ENCODE data around the gene OR2G2. TPM values are rescaled to one million over a fixed set of nuclear protein-coding genes. Genes with fewer than 3 reads are reported as not detected.

OR2G2 gene
- total and polyA plus RNA-seq, 2 donors (not counting 1 experiment from before 2014, with no cell fraction given), result not detected

- TF ChIP-seq EZH2 (IDR thresholded peaks at IDR 0.05; ENCODE audit: low read length, missing control alignments) (no peak), CTCF (conservative IDR thresholded peaks at IDR 0.05 in 1 of 2, IDR thresholded peaks at IDR 0.05 in 1 of 2; ENCODE audit: low read depth in 1 of 2, low read length in 2 of 2) (no peak)
- Histone ChIP-seq H4K20me1 (ENCODE audit: control insufficient read depth, extremely low read depth, insufficient read depth, low read length) (no peaks in the 10 kb centered on the region), H3K9ac (ENCODE audit: insufficient read depth, low read length) (no peak overlapping the region), H3K4me2 (ENCODE audit: extremely low read depth, insufficient read depth, low read length) (no peak overlapping the region), H3K4me3 (replicated peaks in 1 of 4; ENCODE audit: control extremely low read depth in 1 of 4, insufficient read depth in 1 of 4, low read depth in 3 of 4, low read length in 4 of 4) (no peak overlapping the region), H3K79me2 (ENCODE audit: control insufficient read depth, insufficient read depth, low read length) (no peaks in the 10 kb centered on the region), H3K4me1 (ENCODE audit: control insufficient read depth, extremely low read depth, insufficient read depth, low read length) (no peaks in the 10 kb centered on the region), H3K27me3 (ENCODE audit: control insufficient read depth, insufficient read depth, low read length) (no peaks in the 10 kb centered on the region), H2AFZ (ENCODE audit: low read length) (no peak overlapping the region), H3K27ac (ENCODE audit: insufficient read depth, low read length) (no peak overlapping the region), H3K36me3 (ENCODE audit: control insufficient read depth, insufficient read depth, low read length) (no peaks in the 10 kb centered on the region), H3K9me3 (ENCODE audit: control insufficient read depth, insufficient read depth, low read depth, low read length) (no peaks in the 10 kb centered on the region)
- no peak for DNase-seq (ENCODE audit: low read depth in 2 of 2)
Observed at GRCh38 chr1:247574236-247574635, 13.9 kb upstream of the OR2G2 start.

DNA sequence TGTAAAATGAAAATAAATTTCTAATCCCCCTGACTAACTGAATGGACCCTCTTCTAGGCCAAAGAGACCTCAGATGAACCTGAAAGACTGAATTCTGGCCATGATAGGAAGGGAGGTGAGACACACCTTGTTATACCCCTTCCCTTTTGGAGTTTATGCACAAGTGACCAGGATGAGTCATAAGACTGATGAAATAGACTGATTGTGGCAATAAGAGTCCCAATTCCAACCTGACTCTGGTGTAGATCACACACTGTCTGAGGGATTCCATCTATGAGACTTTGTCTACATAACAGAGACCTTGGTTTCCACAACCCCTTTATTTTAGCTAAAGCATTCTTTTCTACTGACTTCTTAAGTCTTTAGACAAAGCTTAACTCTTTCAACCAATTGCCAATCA is 13.5 kb upstream of the OR2G2 start:
- no peak overlapping the region for H3K4me3 ChIP-seq (replicated peaks in 1 of 4; ENCODE audit: control extremely low read depth in 1 of 4, insufficient read depth in 1 of 4, low read depth in 3 of 4, low read length in 4 of 4)
- no peak overlapping the region for H3K4me2 ChIP-seq (ENCODE audit: extremely low read depth, insufficient read depth, low read length)
- no peaks in the 10 kb centered on the region for H3K27me3 ChIP-seq (ENCODE audit: control insufficient read depth, insufficient read depth, low read length)
- H3K9ac ChIP-seq (ENCODE audit: insufficient read depth, low read length), result no peak overlapping the region
- no peaks in the 10 kb centered on the region for H3K4me1 ChIP-seq (ENCODE audit: control insufficient read depth, extremely low read depth, insufficient read depth, low read length)
- H3K27ac ChIP-seq (ENCODE audit: insufficient read depth, low read length), result no peak overlapping the region
- DNase-seq (ENCODE audit: low read depth in 2 of 2), result no peak
- no peaks in the 10 kb centered on the region for H3K79me2 ChIP-seq (ENCODE audit: control insufficient read depth, insufficient read depth, low read length)
- H4K20me1 ChIP-seq (ENCODE audit: control insufficient read depth, extremely low read depth, insufficient read depth, low read length), result no peaks in the 10 kb centered on the region
- no peak overlapping the region for H2AFZ ChIP-seq (ENCODE audit: low read length)
- no peak for TF ChIP-seq EZH2 (IDR thresholded peaks at IDR 0.05; ENCODE audit: low read length, missing control alignments)
- TF ChIP-seq CTCF (conservative IDR thresholded peaks at IDR 0.05 in 1 of 2, IDR thresholded peaks at IDR 0.05 in 1 of 2; ENCODE audit: low read depth in 1 of 2, low read length in 2 of 2), result no peak
- no peaks in the 10 kb centered on the region for H3K9me3 ChIP-seq (ENCODE audit: control insufficient read depth, insufficient read depth, low read depth, low read length)
- H3K36me3 ChIP-seq (ENCODE audit: control insufficient read depth, insufficient read depth, low read length), result no peaks in the 10 kb centered on the region

DNA sequence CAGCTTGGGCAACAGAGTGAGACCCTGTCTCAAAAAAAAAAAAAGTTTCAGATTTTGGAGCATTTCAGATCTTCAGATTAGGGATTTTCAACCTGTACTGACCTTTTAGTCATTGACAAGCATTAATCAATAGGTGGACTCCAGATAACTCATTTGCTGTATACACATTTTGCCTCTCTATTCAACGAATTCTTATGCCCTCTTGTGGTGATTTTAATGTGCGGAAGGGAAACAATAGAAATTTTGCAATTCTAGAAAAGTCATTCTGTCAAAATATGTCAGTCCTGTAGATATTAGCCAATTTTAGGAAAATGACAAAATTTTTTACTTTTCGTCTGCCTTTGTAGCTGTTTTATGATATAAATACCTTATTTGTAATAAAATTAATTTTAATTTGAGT is 11.6 kb upstream of the OR2G2 start:
- DNase-seq (ENCODE audit: low read depth in 2 of 2), result no peak
- no peaks in the 10 kb centered on the region for H3K36me3 ChIP-seq (ENCODE audit: control insufficient read depth, insufficient read depth, low read length)
- no peak overlapping the region for H2AFZ ChIP-seq (ENCODE audit: low read length)
- no peak overlapping the region for H3K27ac ChIP-seq (ENCODE audit: insufficient read depth, low read length)
- H3K27me3 ChIP-seq (ENCODE audit: control insufficient read depth, insufficient read depth, low read length), result no peaks in the 10 kb centered on the region
- no peaks in the 10 kb centered on the region for H3K4me1 ChIP-seq (ENCODE audit: control insufficient read depth, extremely low read depth, insufficient read depth, low read length)
- H3K9me3 ChIP-seq (ENCODE audit: control insufficient read depth, insufficient read depth, low read depth, low read length), result no peaks in the 10 kb centered on the region
- H3K4me2 ChIP-seq (ENCODE audit: extremely low read depth, insufficient read depth, low read length), result no peak overlapping the region
- no peaks in the 10 kb centered on the region for H4K20me1 ChIP-seq (ENCODE audit: control insufficient read depth, extremely low read depth, insufficient read depth, low read length)
- H3K4me3 ChIP-seq (replicated peaks in 1 of 4; ENCODE audit: control extremely low read depth in 1 of 4, insufficient read depth in 1 of 4, low read depth in 3 of 4, low read length in 4 of 4), result no peak overlapping the region
- H3K79me2 ChIP-seq (ENCODE audit: control insufficient read depth, insufficient read depth, low read length), result no peaks in the 10 kb centered on the region
- no peak overlapping the region for H3K9ac ChIP-seq (ENCODE audit: insufficient read depth, low read length)
- TF ChIP-seq EZH2 (IDR thresholded peaks at IDR 0.05; ENCODE audit: low read length, missing control alignments) (no peak), CTCF (conservative IDR thresholded peaks at IDR 0.05 in 1 of 2, IDR thresholded peaks at IDR 0.05 in 1 of 2; ENCODE audit: low read depth in 1 of 2, low read length in 2 of 2) (no peak)
